Stimulated activated CD8-positive, alpha-beta memory T cell treated with anti-CD3 and anti-CD28 coated beads, Interleukin-15, amount 100 ng/mL, for 24 hours (primary cell): ENCODE measurements around the gene DSCAML1.
"Not testable (repeated sequence)": the region's sequence is repeated elsewhere in the genome, so short reads cannot be mapped to it uniquely, and the experiment has no call there.

Experiments used
- DNase-seq: peaks from one replicate; pipeline ENCODE4 v3.0.0-alpha.2; 2020; ENCODE audit warnings: low read depth

DSCAML1 gene

DNA sequence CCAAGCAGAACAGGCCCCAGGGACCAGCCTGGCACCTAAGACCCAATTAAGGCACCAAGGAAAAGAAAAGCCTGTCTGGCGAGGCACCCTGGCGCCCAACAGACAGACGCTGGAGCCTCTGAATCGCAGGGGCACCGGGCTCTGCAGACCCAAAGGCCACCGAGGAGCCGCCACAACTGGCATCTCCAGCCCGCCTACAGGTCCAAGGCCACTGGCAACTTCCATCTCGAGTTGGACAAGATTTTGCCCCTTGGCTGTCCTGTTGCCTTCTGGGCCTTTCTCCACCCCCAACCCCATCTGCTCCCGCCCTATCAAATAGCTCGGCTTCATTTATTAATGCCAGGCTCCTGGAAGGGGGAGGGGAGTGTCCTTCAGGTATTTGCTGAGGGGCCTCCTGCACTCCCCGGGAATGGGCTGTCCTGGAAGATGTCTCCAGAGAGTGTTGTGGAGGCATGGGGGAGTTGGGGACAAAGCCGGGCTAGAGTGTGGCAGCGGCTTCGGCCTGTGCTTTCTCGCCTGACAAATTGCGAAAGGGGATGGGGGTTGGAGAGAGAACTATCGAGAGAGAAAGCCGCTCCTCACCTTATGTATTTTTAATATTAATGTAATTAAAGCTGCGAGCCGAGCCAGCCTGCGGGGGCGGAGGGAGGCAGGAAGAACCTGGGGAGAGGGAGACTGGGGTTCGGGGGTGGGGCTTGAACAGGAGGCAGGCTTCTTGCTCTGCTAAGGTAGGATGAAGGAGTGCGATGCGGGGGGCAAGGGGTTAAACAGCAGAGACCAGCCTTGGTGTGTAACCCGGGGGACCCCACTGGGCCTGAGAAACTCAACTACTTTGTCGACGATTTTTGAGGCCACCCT lies 2.0 kb downstream of the DSCAML1 start:
- DNase-seq = no peak

DNA sequence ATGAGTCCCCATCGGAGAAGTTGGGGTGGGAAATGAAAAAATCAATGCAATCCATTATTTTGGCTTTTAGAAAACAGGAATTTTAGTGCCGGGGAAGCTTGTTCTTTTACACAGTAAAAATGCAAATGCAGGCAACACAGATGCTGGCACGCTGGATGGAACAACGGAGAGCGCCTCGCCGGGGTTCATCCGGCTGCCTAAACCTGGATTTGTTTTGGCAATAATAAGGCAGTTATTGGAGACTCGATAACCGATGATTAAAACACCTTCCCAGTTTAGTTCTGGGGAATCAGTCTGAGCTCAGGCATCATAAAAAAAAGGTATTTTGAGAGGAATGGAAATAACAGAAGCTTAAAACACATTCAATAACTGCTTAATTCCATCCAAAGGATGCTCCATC lies 2.9 kb downstream of the DSCAML1 start:
- no peak for DNase-seq

DNA sequence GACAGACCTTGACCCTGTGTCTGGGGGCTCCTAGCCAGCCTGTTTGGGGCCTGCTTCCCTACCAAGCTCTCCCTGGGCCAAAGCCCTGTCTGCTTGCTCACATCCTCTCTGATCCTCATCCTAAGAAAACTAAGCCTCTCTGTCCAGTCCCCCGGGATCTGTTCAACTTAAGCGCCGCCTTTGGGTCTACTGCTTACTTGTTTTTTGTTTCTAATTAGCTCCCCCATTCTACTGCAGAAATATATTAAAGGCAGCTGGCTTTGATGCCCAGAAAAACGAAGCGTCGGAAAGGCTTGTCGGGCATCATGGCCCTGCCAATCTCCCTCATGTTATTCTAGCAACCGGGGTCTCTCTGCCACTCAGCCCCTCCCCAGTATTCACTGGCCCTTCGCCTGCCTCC lies 3.4 kb downstream of the DSCAML1 start:
- DNase-seq = no peak

DNA sequence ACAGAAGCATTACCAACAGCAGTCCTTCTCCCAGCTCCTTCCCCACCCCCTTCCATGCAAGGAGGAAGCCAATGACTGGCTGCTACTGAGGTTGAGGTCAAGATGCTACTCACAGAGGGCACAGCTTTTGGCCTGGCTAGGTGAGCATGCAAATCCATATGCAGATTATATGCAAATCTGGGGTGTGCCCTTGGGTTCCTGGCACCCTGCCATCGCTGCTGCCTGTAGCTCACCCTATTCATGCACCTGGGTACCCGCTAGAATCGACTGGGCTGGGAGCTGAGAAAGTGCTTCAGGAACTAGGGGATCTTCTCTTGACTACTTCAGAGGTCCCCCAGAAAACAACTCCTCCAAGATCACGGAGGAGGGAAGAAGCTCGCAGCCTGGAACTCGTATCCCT lies 4.0 kb downstream of the DSCAML1 start:
- no peak for DNase-seq

DNA sequence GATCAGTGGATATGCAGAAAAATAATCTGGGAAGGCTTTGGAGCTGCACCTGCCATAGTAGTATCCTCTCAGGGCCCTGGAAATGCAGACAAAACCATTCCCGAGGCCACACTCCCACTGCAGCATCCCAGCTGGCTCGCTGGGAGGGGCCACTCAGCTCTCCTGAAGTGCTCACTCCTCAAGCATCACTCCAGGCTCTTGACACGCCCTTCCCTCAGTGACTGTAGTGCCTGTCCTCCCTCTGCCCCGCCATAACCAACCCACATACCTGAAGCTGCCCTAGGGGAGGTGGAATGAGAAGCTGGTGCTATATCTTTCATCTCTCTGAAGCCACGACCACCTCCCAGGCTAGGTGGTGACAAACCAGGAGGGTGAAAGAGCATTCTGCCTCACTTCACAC lies 4.8 kb downstream of the DSCAML1 start:
- no peak for DNase-seq

DNA sequence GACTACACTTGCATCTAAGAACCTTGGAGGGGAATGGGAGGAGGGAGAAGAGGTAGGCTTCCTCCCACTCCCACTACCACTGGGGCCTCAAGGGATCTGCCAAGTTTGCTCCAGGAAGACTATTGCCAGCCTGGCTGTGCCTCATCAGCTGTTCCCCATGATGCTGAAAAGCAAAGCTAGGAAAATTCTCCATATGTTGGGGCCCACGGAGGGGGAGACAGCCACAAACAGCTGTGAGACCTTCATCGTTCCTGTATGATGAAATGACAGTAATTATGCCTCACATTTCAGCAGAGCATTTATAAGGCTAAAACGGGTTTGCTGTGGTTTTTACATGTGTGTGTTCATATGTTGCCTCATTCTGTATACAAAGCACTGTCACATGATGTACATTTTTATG lies 6.7 kb downstream of the DSCAML1 start:
- DNase-seq = no peak

DNA sequence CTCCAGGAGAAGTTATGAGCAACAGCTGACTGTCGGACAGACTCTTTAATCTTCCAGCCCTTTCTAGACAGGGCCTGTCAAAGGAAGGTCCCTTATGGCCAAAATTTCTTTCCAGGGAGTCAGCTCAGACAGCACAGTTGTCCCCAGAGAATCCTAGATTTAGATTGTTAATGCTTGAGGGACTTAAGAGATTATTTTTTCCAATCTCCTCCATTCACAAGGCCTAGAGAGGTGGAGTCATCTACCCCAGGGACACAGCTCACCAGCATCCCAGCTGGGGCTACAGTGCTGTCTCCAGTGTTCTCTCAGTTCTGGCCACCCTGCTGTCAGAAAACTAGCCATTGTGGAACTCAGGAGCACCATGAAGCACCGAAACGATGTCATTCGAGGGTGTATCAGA lies 7.8 kb downstream of the DSCAML1 start:
- no peak for DNase-seq

DNA sequence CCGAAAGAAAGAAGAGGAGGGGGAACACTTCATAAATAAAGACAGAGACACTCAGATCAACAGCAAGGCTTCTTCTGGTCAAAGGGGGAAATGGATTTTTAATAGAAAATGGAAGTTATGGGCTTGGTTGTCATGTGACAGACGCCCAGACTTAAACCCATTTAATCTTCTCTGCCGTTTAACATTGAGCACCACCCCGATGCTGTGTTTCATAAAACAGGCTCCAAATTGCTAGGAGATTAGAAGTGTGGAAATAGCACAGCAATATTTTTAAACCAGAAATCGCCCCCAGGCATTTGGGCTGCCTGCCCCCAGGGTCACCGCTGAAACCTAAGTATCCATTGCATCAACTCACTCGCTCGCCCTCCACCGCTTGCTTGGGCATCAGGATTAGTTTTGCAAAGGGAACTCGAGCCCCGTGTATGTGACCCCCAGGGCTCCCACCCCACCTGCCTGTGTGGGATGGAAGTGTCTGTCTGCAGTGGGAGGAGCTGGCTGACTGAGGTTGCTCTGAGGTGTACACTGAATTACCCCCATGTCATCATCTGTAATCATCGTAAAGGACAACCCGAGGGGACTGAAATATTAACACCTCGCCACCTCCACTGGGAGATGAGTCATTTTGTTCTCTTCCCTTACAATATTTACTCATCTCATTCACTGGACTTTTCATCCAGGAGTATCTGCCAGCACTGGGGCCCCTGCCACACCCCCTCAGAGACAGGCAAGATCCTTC lies 10.7 kb downstream of the DSCAML1 start:
- DNase-seq = no peak

DNA sequence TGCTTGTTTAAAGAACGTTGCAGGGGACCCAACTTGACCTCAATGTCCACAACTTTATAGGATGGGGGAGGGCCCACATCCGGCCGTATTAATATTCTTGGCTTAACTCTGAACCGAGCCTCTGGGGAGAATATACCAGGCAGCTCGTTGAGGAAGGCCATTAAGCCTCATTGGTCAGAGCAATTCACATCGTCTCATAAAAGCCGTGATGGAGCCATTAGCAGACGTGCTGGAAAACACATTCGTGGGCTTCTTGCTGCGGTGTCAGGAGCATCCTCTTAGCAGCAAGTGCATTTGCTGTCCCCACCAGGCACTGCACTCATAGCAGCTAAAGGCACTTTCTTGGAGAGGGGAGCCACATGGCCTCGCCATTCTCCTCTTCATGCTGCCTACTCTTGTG lies 14.9 kb downstream of the DSCAML1 start:
- DNase-seq = no peak

DNA sequence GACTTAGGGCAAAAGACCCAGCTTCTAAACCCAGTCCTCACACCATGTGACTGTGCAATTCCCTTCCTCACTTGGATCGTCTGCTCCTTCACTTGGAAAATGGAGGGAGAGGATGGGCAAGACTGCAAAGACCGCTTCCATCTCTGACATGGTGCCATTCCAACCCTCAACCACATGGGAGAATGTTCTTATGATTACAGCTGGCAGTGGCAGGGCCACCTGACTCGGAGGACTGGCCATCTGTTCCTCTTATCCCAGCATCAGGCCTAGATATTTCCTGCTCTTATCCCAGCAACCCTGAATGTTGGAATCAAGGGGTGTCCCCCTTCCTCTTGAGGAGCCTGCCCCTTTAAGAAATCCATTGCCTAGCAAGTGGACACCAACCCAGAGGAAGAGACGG lies 15.4 kb downstream of the DSCAML1 start:
- no peak for DNase-seq

DNA sequence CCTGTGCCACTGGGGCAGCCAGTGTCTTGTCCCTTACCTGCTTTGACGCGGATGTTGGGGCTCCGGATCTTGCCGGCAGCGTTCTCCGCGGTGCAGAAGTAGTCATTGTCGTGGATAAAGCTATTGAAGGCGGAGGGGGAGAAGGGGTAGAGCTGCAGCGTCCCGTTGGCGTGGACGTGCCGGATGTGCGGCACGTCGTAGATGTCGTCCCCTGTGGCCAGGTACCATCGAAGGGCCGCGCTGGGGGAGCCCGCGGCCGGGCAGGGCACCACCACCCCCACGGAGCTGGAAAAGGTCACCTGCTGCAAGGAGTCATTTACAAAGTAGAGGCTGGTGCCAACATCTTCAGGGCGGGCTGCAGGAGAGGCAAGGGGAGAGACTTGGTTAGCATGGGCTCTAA lies 16.6 kb downstream of the DSCAML1 start:
- DNase-seq = no peak

DNA sequence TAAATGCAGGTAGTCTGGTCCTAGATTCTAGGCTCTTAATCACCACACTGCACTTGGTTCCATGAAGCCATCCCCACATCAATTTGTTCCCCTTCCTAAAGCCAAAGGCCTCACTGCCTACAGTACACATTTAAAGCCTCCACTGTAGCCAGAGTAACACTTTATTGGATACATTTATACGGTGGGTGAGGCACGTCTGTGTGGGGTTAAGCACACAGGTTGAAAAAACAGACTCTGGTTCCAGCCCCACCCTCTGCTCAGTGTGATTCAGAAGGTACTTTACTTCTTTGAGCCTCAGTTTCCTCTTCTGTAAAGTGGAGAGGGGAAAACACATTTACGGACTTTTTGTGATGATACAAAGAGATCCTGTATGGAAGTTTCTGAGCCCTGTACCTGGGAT lies 22.5 kb downstream of the DSCAML1 start:
- no peak for DNase-seq

DNA sequence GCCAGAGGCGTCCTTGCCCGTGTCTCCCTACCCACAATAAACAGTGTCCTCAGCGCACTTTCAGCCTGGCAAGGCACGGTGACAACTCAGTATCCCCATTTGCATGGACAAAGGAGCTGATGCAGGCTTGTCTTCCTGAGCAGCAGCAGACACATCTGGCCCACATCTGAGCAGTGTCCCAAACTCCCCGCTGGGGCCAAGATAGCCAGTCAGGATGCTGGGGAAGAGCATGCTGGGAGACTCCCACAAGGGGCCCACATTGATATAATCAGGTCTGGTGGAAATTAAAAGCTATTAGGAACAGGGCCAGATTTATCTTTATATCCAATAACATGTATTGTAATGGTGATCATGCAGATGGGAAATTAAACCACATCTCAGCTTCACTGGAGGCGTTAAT lies 24.7 kb downstream of the DSCAML1 start:
- DNase-seq = no peak

DNA sequence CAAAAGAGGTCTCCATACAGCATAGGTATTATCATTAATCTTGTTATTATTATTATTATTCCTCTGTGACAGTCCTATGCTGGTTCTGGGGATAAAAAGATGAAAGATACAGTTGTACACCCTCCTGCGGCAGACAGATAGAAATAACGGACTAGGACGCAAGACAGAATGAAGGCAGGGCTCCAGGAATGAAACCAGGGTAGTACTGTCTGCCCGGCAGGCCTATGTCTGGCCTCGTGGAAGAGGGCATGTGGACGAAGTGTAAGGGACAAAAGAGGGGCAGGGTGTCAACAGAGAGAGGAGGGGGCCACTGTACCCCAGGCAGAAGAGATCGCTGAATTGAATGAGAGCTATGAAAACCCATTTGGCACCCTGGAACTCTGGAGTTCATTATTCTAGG lies 25.2 kb downstream of the DSCAML1 start:
- no peak for DNase-seq

DNA sequence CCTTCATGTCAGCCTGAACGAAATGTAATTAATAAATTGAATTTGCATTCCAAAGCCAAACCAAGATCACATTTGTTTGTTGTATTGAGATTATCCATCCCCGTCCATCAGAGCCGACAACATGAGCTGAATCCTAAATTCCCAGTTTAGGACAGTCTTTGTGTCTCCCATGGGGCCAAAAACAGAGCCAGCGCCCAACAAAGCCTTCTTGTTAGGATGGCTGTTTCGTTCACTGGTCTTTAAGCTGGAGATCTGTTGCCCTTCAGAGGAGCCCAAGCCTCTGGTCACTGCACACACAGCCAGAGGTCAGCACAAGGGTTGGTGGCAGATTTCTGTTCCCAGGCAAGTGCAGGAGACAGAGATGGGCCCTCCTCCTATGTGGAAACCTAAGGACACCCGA lies 25.8 kb downstream of the DSCAML1 start:
- DNase-seq = no peak

DNA sequence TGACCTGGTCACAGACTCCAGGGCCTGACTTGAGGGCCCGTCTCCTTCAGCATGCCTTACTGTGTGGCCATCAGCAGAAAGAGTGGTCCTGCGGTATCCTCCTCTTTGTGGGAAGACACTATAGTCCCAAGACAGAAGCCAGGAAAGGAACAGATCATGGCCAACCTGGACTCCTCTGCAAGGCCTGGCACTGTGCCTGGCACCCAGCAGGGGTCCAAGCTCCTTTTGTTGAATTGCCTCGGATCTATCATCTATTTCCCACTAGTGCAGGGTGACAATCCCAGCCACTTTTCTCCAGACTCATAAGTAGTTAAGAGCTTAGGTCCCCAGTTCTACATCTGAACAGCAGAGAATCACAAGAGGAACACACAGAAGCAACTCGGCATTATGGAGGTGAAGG lies 27.0 kb downstream of the DSCAML1 start:
- DNase-seq = no peak

DNA sequence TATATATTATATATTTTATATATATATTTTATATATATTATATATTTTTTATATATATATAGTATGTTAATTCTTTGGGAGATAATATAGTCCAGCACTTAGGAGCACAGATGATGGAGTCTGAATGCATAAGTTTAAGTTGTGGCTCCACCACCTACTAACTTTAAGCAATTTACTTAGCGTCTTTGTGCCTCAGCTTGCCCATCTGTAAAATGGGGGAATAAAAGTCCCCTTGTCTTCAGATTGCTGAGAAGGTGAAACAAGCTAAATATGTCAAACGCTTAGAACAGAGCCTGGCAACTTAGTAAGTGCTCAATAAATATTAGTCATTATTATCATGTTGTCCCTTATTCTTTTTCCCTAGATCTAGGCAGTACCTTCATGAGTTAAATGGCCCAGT lies 27.5 kb downstream of the DSCAML1 start:
- DNase-seq = no peak

DNA sequence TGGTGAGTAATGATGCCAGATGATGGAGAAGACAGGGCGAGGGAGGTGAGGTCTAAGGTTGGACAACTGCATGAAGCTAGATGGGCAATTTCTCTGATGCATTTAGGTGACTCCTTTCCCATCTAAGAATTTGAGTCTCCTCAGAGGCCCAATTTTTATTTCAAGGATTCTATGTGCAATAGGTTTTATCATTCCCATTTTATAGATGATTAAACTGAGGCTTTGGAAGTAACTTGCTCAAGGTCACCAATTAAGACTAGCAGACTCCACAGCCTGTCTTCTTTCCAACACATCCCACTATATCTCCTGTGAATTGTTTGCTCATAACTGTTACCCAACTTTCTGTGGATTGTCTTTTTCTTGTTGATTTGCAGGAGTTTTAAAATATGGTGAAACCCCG lies 28.5 kb downstream of the DSCAML1 start:
- DNase-seq = no peak

DNA sequence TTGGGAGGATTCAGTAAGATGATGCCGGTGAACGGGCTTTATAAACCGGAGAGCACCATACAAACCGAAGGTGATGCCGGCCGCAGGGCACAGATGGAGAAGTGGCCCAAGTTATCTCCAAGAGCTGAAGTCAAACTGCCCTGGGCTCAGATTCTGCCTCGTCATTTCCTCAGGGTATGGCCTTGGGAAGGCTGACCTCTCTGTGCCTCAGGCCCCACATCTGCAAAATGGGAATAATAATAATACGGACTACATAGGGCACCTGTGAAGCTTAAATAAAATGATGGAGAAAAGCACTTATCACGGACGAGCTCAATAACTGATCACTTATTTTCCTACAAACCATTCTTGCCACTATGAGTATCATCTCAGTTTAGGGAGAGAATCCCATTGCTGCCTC lies 29.9 kb downstream of the DSCAML1 start:
- DNase-seq = no peak

DNA sequence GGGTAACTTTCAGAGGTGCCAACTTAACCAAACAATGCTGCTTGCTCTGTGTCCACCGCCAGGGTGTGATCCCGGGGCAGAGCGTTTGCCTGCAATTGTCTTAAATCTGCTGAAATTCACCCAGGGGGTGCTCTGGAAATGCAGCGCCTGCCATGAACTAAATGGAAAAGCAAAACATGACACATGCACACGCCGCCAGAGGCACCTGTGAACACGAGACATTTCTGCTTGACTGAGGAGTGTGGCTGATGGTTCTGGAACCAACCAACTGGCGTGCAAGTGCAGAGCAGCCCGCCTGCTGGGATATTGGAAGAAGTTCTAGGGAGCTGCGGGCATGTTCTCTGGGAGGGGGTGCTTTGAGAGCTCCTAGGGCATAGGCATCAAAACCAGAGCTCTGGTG lies 30.4 kb downstream of the DSCAML1 start:
- DNase-seq = no peak

DNA sequence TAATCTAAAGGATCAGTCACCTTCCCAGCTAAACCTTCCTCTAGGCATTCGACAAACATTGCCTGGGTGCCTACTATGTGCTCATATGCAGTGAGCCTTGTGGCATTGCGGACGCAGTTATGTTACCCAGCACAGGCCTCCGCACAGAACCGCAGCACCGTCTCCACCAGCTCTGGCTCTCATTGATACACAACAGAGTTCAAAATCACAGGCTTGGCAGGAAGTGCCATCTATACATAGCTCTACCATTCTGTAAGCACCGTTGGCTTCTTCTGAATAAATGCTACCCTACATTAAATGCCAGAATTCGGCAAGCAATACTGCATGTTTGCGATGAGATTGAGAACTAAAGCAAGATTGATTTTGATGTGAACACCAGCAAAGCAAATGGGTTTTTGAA lies 31.0 kb downstream of the DSCAML1 start:
- DNase-seq = no peak

DNA sequence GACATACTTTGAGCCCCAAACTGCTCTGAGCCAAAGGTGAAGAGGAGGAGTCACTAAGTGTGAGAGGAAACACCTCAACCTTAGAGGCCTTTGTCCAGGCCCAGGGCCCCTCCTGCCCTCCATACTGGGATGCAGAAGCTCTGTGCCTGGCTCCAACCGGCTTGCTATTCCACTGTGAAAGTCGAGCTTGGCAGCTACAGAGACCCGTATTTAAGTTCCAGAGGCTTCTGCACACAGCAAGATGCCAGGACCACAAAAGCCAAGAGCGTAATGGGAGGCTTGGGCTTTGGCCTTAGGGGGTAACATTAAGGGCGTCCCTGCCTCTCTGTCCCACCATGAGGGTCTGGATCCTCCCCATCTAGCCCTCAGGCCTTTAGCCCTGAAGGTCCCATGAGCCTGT lies 31.9 kb downstream of the DSCAML1 start:
- DNase-seq = no peak

DNA sequence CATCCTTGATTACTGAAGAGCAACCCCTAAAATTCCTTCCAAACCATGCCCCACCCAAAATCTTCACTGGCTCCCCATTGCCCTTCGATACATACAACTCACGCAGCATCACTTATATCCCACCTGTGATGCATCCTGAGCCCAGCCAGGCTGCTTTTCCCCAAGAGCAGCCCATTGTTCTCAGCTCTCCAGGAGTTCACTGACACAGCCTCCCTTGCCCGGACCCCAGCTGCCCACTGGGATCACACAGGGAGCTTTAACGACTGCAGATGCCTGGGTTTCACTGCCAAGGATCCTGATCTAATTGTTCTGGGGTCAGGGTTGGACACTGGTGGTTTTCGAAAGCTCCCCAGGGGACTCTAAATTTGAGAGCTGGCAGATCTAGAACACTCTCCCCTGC lies 33.6 kb downstream of the DSCAML1 start:
- DNase-seq = not testable (repeated sequence)

DNA sequence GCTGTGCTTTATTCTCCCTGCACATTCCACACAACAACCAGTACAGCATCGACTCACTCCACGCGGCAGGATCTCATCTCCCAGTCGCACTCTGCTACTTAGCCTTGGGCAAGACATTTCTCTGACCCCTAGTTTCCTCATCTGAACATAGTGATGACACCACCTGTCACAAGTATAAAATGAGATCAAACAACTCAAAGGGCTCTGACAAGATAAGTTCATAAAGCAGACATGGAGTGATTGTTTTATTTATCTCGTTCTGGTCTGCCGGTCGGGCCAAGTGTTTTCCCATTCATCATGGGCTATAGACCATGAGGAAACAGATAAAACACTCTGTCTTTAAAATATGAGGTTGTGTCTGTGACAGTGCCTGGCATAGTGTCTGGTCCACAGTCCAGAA lies 35.0 kb downstream of the DSCAML1 start:
- no peak for DNase-seq
